ENCODE measurements around the gene NKPD1. TPM values are rescaled to one million over a fixed set of nuclear protein-coding genes. Genes with fewer than 3 reads are reported as not detected.

NKPD1 gene
- polyA plus RNA-seq, 1 donor (not counting 4 experiments of a cell fraction or from before 2014, with no cell fraction given), result 0.37 TPM

GRCh38 chr19:45159210-45159970 is 1.4 kb downstream of the NKPD1 start:
- dilution Hi-C loops (cut with MboI; ENCODE audit: extremely low pct_ligation_motif_present, low sequenced_read_pairs), result no loop called here
- no peaks in the 10 kb centered on the region for H3K36me3 ChIP-seq (ENCODE audit: control insufficient read depth in 2 of 2, extremely low read depth in 1 of 2, insufficient read depth in 2 of 2, low read length in 2 of 2)
- H3K27me3 ChIP-seq (ENCODE audit: control insufficient read depth, extremely low read depth, insufficient read depth, low read length), result peaks cover under 1% of the 10 kb centered on the region
- H3K27ac ChIP-seq (ENCODE audit: control insufficient read depth, insufficient read depth, low read length), result no peak overlapping the region
- H3K4me3 ChIP-seq (ENCODE audit: control insufficient read depth in 2 of 3, extremely low read depth in 1 of 3, insufficient read depth in 2 of 3, low read depth in 1 of 3, low read length in 3 of 3), result no peak overlapping the region
- no peak overlapping the region for H3K4me2 ChIP-seq (ENCODE audit: control insufficient read depth, extremely low read depth, insufficient read depth, low read depth, low read length)
- no peaks in the 10 kb centered on the region for H3K79me2 ChIP-seq (ENCODE audit: control insufficient read depth, insufficient read depth, low read length)
- TF ChIP-seq CTCF (optimal IDR thresholded peaks at IDR 0.05 in 1 of 3, IDR thresholded peaks at IDR 0.05 in 1 of 3, conservative IDR thresholded peaks at IDR 0.05 in 1 of 3; ENCODE audit: extremely low read depth in 1 of 3, insufficient read depth in 2 of 3, low read length in 3 of 3), result no peak
- no peak for TF ChIP-seq EZH2 (IDR thresholded peaks at IDR 0.05; ENCODE audit: low read length)
- H3K9ac ChIP-seq (ENCODE audit: control insufficient read depth, extremely low read depth, insufficient read depth, low read length), result no peak overlapping the region
- no peak overlapping the region for H2AFZ ChIP-seq (ENCODE audit: control insufficient read depth, low read length)
- FAIRE-seq (no peak), DNase-seq (ENCODE audit: low read depth, low spot score) (no peak)
- H3K9me1 ChIP-seq (ENCODE audit: control insufficient read depth, extremely low read depth, insufficient read depth, low read length), result no peaks in the 10 kb centered on the region
- peaks cover 48% of the 10 kb centered on the region for H3K4me1 ChIP-seq (ENCODE audit: control insufficient read depth, extremely low read depth, insufficient read depth, low read length)
- peaks cover 2% of the 10 kb centered on the region for H4K20me1 ChIP-seq (ENCODE audit: control insufficient read depth, extremely low read depth, insufficient read depth, low read length)
- H3K9me3 ChIP-seq (ENCODE audit: control insufficient read depth, low read depth, low read length), result no peaks in the 10 kb centered on the region

- FAIRE-seq, result no peak
- H3K27ac ChIP-seq (ENCODE audit: control insufficient read depth, insufficient read depth, low read length), result no peak overlapping the region
- no peak for DNase-seq (ENCODE audit: low read depth, low spot score)
- no peaks in the 10 kb centered on the region for H3K9me1 ChIP-seq (ENCODE audit: control insufficient read depth, extremely low read depth, insufficient read depth, low read length)
- H3K79me2 ChIP-seq (ENCODE audit: control insufficient read depth, insufficient read depth, low read length), result no peaks in the 10 kb centered on the region
- TF ChIP-seq EZH2 (IDR thresholded peaks at IDR 0.05; ENCODE audit: low read length), result no peak
- no peak for TF ChIP-seq CTCF (optimal IDR thresholded peaks at IDR 0.05 in 1 of 3, IDR thresholded peaks at IDR 0.05 in 1 of 3, conservative IDR thresholded peaks at IDR 0.05 in 1 of 3; ENCODE audit: extremely low read depth in 1 of 3, insufficient read depth in 2 of 3, low read length in 3 of 3)
- H4K20me1 ChIP-seq (ENCODE audit: control insufficient read depth, extremely low read depth, insufficient read depth, low read length), result peaks cover 2% of the 10 kb centered on the region
- dilution Hi-C loops (cut with MboI; ENCODE audit: extremely low pct_ligation_motif_present, low sequenced_read_pairs), result no loop called here
- H2AFZ ChIP-seq (ENCODE audit: control insufficient read depth, low read length), result no peak overlapping the region
- H3K27me3 ChIP-seq (ENCODE audit: control insufficient read depth, extremely low read depth, insufficient read depth, low read length), result peaks cover 8% of the 10 kb centered on the region
- H3K4me1 ChIP-seq (ENCODE audit: control insufficient read depth, extremely low read depth, insufficient read depth, low read length), result peaks cover 45% of the 10 kb centered on the region
- H3K36me3 ChIP-seq (ENCODE audit: control insufficient read depth in 2 of 2, extremely low read depth in 1 of 2, insufficient read depth in 2 of 2, low read length in 2 of 2), result no peaks in the 10 kb centered on the region
- no peaks in the 10 kb centered on the region for H3K9me3 ChIP-seq (ENCODE audit: control insufficient read depth, low read depth, low read length)
- no peak overlapping the region for H3K9ac ChIP-seq (ENCODE audit: control insufficient read depth, extremely low read depth, insufficient read depth, low read length)
- H3K4me2 ChIP-seq (ENCODE audit: control insufficient read depth, extremely low read depth, insufficient read depth, low read depth, low read length), result no peak overlapping the region
- no peak overlapping the region for H3K4me3 ChIP-seq (ENCODE audit: control insufficient read depth in 2 of 3, extremely low read depth in 1 of 3, insufficient read depth in 2 of 3, low read depth in 1 of 3, low read length in 3 of 3)
Observed at GRCh38 chr19:45158503-45159209, 2.1 kb downstream of the NKPD1 start.

Measured in keratinocyte (primary cell).